HG02981 (cell line): ENCODE data around the gene CCNY.
A peak's percentile ranks its signal among the peaks of the same experiment; 100 is the strongest.

Experiments
- ATAC-seq: cut with Tn5 transposase; IDR thresholded peaks from one replicate; pipeline ENCODE4 v1.9.1; 2021; ENCODE audit warnings: mild to moderate bottlenecking, moderate library complexity; ENCODE audit not compliant: unreplicated experiment

Gene CCNY

DNA sequence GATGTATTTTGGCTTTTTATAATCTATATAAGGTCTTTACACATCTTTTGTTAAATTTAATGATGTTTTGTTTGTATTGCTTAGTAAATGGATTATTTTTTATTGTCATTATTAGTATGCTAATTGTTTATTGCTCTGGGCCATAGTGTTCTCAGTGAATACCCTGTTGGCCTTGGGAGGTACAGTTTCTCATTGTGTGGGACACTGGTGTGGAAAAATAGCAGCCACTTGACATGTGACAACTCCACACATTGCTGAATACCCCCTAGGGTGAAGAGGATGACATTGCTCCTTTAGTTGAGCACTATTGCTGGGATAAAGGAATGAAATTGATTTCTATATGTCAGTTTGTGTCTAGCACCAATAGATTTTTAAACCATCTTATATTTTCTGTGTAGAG, 130.9 kb downstream of the CCNY start:
- no peak for ATAC-seq

DNA sequence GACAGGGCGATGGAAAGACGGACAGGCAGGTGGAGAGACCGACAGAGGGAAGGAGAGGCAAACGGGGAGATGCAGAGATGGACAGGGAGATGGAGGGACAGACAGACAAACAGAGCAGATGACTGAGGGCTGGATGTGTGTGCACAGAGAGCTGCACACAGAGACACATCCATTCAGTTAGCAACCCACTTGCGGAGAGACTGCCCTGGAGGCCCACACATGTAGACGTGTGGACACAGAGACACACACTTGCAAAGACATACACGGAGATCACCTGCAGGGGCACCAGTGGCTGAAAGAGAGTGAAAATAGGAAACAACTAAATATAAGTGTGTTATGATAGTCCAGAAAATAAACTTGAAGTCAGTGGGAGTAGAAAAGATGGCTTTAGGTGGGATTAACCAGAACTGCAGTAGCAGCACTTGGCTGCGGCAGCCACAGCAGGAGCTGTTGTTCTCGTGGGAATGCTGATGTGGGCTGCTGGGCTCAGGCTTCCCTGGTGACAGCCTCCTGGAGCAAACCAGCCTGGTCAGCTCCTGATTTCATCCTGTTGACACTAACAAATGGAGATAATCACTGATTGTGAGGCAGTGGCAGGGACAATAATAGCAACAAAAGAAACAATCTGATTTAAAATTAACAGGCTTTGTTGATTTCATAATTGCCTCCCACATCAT, 134.1 kb downstream of the CCNY start:
- no peak for ATAC-seq

GRCh38 chr10:35470925-35471315, 134.6 kb downstream of the CCNY start:
- no peak for ATAC-seq

GRCh38 chr10:35471435-35471834, 135.1 kb downstream of the CCNY start:
- no peak for ATAC-seq

DNA sequence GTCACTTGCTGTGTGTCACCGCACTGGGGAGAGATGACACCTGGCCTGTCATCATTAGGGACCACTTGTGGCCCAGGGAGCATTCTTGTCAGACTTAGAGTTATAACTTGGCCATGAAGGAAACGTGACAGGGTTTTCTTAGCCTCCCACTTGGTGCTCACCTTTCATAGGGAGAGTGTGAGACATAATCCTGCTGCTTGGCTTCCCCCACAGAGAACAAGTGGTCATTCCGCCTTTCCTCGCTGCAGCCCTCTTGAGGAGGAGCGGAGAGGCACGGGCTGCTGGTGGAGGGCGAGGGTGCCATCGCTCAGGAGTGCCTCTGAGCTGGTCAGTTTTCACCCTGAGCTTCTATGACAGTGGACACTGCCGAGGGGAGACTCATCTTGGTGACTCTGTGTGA, 143.8 kb downstream of the CCNY start:
- no peak for ATAC-seq

GRCh38 chr10:35481413-35481812, 145.1 kb downstream of the CCNY start:
- no peak for ATAC-seq

DNA sequence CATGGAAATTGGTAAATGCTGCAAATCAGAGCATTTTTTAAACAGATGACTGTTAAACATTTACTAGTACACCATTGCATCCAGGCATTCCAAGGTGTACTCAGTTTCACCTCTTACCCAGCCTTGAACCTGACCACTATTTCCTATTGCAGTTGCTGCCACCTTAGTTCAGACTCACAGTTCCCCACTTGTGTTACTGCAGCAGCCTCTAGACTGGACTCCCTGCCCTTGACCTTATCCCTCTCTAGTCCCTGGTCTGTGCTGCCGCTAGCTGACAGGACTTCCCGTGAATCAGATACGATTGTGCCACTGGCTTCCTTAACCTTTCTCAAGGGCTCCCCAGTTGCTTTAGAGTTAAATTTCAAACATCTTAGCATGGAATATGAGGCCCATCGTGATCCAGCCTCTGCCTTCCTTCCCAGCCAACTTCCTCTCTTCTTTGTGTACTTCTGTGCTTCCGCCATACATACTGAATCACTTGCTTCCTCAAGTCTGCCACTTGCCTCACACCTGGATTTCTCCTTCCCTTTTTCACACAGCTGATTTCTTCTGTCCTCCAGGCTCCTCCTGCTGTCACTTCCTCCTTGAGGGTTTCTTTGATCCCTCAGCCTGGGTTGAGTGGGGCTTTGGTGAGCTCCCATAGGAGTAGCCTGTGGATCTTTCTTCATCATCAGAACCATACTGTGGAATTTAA, 150.1 kb downstream of the CCNY start:
- ATAC-seq, result no peak

- no peak for ATAC-seq
Measured at GRCh38 chr10:35487336-35488034, 151.2 kb downstream of the CCNY start.

DNA sequence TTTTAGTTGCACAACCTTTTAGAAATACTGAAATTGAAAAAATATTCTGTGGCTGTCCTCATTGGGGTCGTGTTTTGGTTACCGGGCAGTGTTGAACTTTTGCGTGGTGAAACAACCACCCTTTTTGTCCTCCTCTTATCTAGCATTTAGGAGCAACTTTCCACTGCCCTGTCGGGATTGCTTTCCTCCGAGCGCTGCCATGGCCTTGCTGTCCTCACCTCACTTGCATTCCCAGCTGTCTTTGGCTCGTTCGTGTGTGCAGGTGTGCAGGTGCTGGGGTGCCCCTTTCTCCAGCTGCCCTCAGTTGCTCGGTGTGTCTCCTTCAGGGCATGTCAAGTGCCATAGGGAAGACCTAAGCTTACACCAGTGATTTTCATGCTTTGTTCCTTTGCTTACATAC, 151.9 kb downstream of the CCNY start:
- no peak for ATAC-seq

- no peak for ATAC-seq
Measured at GRCh38 chr10:35492386-35493195, 156.3 kb downstream of the CCNY start.

DNA sequence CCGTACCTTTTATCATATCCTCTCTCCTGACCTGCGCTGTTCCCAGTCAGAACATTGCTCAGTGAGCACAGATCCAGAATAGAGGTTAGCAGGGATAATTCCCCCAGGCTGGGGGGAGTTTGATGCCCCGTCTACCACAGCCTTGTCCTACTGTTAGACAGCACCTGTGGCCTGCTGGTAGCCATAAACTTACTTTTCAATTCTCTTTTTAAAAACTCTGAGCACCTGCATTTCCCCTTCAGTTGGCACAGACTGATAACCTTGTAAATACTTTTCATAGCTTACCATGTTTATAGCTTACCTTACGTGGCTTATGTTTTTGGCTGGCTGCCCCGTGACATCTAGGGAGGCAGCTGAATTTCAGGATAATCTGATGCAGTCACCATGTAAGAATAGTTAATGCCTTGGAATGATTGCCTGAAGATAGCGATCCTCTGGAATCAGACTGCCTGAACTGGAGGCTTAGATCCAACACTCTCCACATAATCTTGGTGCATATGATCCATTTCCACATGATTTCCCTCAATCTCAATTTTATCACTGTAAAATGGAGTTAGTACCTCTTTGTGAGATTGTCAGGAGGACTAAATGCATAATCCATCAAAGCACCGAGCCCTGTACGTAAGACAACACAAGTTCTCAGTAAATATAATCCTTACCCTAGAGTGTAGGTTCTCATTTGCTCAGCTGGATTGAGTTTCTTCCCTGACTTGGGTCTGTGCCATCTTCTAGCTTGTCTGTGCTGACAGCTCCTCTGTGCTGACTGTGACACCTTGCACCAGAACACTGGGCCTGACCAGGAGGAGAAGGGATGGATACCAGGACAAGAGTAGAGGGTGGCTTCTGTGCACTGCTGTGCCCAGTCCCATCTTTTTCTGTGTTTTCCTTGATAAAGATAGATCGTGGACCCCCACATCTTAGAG, 157.1 kb downstream of the CCNY start:
- ATAC-seq, result no peak

DNA sequence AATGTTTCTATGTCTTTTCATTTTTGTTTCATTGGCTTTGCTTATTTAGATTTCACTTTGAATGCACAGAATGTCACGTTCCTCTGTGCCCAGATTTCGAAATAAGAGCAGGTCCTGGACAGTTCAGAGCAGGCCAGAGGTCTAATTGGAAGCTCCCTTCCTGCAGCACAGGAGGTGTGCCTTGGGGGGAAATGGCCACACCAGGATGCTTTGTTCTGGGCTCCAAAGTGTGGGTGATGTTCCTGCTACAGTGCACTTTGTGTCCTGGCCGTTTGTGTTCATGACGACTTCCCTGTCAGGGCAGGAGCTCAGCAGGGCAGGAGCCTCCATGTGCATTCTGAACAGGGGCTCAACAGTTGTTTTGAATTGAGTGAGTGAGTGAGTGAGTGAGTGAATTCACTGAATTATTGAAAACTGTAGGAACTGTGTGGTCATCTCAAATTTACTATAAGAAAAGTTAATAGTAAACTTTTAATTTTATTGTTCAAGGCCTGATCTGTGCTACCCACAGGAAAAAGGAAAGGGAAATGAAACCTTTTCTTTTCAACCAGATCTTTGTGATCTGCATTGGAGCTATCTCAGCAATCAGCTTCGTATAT, 159.3 kb downstream of the CCNY start:
- ATAC-seq, result peak; percentile 78

- ATAC-seq, result no peak
Measured at GRCh38 chr10:35497909-35498308, 161.6 kb downstream of the CCNY start.

- ATAC-seq, result peak; percentile 56
Measured at GRCh38 chr10:35498693-35499092, 162.4 kb downstream of the CCNY start.

- no peak for ATAC-seq
Measured at GRCh38 chr10:35501923-35502322, 165.6 kb downstream of the CCNY start.

- ATAC-seq, result no peak
Measured at GRCh38 chr10:35502692-35503091, 166.4 kb downstream of the CCNY start.

DNA sequence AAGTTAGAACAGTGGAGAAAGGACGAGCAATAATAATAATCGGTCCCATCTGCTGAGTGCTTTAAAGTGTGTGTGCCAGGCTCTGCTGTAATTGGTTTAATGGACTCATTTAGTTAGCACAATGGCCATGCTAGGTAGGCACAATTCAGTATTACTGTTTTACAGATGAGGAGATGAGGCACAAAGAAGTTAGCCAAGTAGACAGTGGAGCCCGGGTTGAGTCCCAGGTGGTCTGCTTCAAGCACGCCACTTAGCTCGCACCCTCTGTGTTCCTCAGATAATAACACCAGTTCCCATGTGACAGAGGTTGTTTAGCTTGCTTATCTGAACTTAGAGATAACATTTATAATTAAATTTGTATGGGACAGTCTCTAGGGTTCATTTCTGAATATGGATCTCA, 167.3 kb downstream of the CCNY start:
- ATAC-seq, result no peak

- ATAC-seq, result no peak
Measured at GRCh38 chr10:35504132-35504531, 167.8 kb downstream of the CCNY start.

DNA sequence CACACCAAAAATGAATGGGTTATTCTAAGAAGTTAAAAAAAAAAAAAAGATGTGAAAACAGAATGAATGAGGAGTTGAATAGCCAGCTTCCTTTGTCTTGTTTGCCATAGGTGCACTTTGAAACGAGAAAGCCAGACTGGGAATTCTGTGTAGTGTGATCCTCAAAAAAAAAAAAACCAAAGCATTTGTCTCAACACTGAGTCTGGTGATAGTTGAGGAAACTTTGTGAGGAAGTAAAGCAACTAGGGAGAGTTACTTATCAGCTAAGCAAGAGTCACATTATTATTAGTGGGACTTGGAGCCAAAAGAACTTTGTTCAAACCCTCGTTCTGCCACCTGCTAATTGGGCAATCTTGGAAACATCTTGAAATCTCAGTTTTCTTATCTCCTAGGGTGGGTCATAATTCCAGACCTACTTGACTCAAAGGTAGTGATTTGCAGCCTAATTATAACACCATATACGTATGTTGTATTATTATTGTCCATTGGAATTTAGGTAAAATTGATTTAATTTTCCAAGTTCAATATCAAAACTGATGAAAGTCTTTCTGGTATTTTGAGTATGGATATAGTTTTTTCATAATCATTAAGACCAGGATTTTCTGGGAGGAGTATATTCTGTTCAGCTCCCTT, 169.0 kb downstream of the CCNY start:
- no peak for ATAC-seq
